Right kidney (tissue), 9 donors: ENCODE data around the gene VSTM2B.
"Not testable (repeated sequence)": the region's sequence is repeated elsewhere in the genome, so short reads cannot be mapped to it uniquely, and the experiment has no call there.

ENCODE experiments used
- DNase-seq: peaks from one replicate; pipeline ENCODE4 v3.0.0-alpha.2; 2016
- long read RNA-seq, 8 donors: transcript quantifications; one replicate each; lab custom pipeline, GENCODE V29; 2026

Gene VSTM2B
- long read RNA-seq, donor 1, result 0 reads
- long read RNA-seq, donor 2, result 0 reads
- long read RNA-seq, donor 3, result 0 reads
- long read RNA-seq, donor 4, result 0 reads
- long read RNA-seq, donor 5, result 0 reads
- long read RNA-seq, donor 6, result 0 reads
- long read RNA-seq, donor 7, result 0 reads
- long read RNA-seq, donor 8, result 0 reads

DNA sequence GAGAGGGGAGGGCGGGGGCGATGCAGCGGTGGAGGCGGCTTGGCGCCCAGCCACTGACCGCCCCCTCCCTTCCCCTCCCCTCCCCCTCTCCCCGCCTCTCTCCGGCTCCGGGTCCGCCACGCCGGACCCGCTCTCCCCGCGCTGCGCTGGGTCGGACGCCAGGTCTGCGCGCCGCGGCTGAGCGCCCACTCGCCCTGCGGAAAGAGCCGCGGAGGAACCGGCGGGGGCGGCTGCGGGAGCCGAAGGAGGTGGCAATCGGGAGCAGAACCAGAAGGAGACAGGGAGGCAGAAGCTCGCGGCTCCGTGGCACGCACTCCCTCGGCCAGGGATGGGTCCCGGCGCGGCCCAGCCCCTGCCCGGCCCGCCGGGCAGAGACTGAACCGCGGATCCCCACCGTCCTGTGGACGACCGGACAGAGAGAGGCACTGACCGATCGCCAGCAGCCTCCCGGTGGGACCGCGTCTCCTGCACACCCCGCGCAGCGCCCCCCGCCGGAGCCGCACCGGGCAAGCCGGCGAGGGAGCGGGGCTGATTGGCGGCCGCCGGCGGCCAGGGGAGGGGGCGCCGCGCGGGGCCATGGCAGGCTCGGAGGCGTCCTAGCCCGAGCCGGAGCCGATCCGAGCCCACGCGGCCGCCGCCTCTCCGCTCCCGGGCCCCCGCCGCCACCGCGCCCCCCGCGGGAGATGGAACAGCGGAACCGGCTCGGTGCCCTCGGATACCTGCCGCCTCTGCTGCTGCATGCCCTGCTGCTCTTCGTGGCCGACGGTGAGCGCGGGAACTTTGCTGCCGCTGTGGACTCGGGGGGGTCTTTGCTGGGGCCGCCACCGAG lies at the start of gene VSTM2B:
TSS of gene VSTM2B (plus strand) at position 94 of the 829 bp plus-strand sequence. CDS start at position 684, 590 bp downstream.
- peak; percentile 57 for DNase-seq

DNA sequence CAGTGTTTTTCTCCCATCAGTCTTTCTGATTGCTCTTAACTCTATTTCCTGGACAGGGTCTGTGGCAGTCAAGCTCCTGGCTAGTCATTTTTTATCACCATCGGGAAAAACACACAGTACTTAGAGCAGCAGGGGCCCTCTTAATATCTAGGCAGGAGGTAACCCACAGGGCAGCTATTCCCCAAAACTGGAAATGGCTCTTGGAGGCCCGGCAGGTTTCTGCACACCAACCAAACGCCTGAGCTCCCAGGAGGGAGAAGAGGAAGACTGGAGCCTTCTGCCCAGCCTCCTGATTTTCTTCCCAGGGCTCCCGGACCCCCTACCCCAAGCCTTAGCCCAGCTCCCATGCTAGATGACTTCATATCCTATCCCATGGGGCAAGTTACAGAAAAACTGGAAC lies 49.3 kb upstream of the VSTM2B start:
- DNase-seq, result no peak

DNA sequence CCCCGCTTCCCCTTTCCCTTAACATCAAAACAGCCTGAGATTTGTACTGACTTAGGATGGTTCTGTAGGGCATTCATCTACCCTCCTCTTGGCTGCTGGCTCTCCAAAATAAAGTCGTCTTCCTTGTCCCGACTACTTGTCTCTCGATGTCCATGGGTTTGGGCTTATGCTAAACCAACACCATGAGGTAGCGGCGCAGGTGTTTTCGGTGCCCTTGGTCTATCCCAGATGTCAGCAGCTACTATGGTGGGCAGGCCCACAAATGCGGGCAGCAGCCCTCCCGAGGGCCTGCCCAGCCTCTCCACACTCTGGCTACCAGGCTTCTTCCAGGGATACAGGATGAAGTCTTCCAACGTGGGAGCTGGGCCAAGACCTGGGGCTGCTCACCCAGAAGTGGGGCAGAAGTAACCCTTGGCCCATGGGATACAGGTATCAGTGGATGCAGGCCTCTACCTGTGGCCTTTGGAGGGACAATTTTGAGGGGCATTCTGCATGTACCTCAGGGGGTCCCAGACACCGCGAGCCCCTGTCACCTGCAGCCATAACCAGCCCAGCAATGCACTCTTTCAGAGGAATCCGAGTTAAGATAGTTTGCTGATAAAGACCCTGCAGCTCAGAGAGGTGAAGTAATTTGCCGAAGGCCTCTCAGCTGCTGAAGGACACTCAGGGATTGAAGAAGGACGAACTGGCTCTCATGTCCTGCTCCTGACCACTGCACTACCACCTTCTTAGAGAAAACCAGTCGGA lies 47.8 kb upstream of the VSTM2B start:
- no peak for DNase-seq

DNA sequence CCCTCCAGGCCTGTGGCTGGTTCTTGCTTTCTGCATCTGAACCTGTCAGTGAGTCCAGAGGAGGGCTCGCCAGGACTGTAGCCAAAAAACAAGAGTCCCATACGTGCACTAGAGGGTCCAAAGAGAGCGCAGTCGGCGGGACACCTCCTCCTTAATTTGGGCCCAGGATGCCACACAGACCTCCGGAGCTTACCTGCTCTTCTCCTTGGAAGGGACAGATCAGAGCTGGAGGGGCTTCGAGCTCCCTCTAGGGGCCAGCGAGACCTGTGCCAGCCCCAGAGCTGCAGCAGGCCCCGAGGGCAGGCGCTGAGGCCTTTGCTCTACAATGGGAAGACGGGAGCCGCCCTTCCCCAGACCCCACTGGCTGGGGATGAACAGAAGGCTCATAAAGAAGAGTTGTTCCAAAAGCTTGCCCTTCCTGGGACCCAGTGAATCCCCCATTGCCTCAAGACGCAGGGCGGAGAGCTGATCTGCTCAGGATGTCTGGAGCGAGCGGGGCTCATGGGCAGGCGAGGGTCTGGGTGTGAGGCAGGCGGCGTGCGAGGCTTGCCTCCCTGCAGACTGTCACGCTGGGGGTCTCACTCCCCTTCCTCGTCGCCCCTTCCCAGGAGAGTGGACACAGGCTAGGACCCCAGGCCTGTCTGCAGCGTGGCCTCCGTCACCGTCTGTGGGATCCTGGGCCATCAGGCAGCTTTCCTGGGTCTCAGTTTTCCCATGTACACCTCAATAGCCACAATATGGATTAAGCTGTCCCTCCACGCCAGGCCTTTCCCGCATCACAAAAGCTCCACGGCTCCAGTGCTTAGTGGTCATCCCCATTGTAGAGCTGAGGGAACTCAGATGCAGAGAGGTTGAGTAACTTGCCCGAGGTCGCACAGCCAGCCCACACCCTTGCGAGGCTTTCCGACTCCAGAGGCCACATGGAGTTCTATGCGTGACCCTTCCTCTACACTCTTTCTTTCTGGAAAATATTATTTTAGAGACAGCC lies 46.9 kb upstream of the VSTM2B start:
- DNase-seq, result peak; percentile 25

DNA sequence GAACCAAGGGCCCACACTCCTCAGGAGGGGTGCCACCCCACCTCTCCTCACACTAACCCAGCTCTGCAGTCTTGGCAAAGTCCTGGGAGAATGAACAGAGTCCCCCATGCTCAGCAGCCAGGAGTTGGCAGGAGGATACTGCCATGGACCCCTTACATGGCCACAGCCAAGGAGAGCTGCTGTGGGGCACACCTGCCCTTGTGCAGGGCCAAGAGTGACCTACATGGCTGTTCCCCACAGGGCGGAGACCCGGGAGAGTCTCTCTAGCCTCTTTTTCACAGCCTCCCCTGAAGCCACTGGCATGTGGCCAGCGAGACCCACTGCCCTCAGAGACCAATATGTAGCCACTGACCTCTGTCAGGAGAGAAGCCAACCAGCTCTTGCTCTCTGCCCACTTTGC lies 45.9 kb upstream of the VSTM2B start:
- no peak for DNase-seq

DNA sequence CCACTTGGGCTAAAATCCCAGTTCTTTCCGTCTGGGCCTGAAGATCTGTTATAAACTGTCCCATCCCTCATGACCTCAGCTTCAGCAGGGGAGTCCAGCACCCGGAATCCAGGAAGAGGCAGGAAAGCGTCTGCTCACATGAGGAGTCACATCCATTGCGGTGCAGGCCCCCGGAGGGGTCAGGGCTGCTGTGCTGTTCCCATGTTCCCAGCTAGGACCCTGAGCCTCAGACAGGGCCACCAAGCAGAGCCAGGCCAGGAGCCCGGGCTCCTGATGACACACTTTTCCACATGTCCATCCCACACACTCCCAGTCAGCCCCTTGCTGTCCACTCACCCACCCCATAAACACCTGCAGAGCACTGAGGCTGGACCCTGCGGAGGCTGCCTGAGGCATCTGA lies 45.3 kb upstream of the VSTM2B start:
- DNase-seq, result no peak

DNA sequence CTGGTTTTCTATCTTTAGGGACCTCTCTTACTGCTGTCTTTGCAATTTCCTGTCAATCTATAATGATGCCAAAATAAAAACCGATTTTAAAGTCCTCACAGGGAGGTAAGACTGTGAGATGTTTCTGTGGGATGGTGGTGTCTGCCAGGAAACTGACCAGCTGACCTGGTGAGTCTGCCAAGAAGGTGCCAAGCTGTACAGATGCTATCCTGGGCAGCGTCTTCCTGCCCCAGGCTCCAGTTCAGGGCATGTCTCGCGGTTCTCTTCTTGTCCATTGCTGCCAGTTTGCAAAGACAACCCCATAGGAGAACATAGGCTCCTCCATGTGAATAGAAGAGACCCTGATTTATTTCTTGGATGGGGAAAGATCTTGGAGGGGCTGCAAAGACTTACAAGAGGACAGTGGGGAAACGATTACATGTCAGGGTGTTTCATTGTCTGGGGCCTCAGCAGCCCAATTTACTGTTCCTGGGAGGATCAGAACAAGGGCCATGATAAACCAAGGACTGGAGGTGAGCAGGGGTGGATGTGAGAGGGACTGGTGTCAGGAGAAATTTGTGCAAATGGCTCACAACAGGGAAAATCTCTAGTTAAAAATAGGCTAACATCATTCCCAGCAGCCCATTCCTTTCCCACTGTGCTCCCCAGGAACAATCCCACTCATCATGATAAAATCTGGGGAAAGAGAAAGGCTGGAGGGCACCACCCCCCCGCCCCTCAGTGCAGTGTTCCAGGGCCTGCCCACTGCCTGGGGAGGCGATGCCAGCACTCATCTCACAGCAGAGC lies 42.7 kb upstream of the VSTM2B start:
- no peak for DNase-seq

DNA sequence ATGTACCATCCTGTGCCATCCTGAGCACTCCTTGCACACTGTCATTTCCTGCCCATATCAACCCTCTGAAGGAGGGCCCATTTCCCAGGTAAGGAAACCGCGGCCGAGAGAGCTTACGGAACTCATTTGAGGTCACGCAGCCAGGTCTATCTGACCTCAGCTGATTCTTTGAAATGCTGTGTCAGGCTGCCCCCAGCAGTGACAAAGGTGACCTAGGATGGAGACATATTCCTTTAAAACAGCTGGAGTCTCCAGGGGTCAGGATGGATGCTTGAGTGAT lies 42.2 kb upstream of the VSTM2B start:
- DNase-seq, result no peak

DNA sequence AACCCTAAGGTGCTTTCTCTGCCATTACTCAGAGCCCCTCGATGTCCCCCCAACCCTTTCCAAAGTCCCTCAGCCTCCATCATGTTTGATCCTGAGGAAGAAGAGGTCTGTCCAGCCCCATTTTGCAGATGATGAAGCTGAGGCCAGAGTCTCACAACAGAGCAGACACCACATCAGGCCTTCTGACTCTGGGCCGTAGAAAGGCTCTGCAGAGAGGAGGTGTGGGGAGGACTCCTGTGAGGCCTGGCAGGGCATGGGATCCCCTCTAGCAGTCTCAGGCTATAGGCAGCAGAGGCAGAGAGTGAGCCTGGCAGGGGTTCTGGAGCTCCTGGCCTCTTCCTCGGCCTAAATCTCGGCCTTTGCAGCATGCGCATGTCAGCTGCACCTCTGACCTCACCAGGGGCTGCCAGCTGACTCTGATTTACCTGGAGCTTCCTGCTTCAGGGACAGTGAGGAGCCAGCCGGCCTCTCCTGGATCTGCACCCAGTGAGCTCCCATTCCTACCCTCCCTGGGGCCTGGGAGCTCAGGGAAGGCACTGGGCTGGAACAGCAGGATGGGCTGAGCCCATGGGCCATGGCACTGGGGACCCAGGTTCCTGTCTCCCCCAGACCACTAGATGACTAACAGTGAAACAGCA lies 41.7 kb upstream of the VSTM2B start:
- DNase-seq, result no peak

DNA sequence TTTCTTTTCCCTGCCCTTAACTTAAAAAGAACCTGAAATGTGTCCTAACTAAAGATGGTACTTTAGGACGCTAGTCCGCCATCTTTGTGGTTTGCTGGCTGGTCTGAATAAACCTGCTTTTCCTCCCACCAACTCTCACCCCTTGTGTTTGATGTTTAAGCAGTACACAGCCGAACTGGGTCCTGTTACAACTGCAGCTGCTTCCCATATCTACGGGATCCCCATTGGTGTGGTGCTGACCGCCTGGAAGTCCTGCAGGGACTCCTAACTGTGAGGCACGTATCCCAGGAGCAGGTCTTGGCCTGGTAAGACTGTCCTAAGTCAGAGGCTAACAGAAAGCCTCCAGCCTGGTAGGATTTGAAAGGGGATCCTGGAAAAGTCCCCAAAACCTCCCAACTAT lies 40.9 kb upstream of the VSTM2B start:
- DNase-seq, result no peak

DNA sequence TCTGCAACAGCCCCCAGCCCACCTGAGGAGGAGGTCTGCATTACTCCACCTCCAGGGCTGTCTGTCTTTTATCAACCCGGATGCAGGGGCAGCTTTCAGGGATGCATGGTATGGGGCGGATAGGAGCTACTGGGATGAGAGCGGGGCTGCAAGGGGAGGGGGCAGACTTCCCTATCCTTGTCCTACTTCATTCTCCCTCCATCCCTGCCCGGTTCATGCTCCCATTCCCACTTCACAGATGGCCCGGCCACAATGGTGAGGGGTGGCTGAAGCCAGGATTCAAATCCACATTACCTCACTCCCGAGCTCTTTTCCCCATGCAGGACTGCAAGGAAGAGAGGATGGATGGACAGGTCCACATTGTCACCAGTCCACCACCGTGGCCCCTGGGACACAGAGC lies 40.5 kb upstream of the VSTM2B start:
- DNase-seq, result no peak

DNA sequence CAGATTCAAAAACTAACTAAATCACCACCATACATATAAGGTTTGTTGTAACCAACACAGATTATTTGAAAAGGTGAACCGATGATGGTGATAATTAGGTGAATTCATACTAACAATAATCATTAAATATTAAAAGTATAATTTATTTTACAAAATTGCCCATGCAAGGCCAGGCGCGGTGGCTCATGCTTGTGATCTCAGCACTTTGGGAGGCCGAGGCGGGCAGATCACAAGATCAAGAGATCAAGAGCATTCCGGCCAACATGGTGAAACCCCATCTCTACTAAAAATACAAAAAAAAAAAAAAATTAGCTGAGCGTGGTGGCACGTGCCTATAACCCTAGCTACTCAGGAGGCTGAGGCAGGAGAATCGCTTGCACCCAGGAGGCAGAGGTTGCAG lies 38.8 kb upstream of the VSTM2B start:
- DNase-seq, result not testable (repeated sequence)

DNA sequence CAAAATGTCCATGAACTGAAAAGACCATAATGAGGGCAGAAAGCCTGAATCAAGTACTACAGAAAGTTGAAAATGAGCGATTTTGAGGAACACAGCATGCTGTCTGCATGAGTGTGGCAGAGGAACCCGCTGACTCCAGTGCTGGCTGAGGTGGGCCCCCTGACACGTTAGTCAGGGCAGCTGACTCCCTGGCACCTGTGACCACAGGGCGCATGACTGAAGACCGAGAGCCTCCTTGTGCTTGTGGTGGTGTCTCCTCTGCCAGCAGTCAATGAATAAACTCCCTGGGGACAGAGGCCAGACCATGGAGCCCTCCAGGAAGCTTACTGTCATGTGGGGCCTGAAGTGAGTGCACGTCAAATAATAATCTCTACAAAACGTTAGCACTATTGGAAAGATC lies 38.4 kb upstream of the VSTM2B start:
- no peak for DNase-seq

DNA sequence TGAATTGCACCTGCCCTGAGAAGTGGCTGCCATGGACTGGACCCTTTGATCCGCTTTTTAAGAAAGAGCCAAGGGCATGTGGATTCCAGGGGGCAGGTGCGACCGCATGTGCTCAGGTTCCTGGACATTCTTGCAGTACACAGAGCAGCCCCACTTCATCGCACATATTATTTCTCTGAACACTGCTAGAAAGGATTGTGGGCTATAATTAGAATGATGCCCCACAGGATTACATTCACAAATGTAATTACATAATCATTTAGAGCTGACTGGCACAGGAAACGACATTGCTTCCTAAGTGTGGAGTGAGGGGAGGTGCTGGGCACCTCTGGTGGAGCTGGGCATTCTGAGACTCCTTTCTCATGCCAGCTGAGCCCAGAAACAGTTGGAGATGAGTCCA lies 37.5 kb upstream of the VSTM2B start:
- no peak for DNase-seq

DNA sequence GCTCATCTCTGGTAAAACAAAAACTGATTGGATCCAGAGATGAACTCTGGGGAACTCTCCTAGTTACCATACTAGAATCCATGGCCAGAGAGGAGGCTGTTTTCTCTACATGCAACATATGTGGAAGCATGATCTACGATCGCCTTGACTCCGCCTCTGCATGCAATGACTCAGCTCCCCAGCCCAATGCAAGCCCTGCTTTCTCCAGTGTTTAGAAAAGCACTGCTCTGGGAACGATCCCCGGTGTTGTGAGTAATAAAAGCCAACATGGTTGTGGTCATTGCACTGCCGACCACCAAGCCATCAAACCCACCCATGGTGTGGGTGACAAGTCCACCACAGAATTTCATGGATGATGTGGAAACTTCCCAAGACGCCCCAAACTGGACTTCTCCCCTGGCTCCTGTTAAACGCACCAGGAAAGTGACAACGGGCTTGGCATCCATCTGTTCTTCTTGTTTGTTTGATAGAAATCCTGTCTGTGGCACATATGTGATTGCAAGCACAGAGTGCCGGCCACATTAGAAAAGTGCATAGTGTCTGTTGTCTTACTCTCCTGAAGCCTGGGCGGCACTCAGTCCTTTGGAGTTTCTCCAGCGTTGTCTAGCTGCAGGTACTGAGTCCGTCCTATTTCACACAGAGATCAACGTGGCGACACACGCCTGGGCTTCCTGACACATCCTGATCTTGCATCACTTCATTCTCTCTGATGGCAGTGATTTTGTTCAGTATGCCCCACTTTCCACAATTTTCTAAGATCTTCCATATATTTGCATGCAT lies 36.4 kb upstream of the VSTM2B start:
- DNase-seq, result no peak

DNA sequence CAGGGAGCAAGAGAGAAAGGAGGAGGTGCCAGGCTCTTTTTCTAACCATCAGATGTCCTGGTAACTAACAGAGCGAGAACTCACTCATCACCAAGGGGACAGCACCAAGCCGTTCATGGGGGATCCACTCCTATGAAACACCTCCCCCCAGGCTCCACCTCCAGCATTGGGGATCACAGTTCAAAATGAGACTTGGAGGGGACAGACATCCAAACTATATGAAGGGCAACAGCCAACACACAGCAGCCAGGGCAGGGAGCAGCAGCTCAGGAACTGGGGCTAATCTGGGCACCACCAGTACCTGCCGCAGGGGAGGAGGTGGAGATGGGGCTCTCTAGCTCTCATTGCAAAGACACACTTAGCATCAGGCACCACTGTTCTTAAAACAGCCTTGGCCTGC lies 34.3 kb upstream of the VSTM2B start:
- no peak for DNase-seq

DNA sequence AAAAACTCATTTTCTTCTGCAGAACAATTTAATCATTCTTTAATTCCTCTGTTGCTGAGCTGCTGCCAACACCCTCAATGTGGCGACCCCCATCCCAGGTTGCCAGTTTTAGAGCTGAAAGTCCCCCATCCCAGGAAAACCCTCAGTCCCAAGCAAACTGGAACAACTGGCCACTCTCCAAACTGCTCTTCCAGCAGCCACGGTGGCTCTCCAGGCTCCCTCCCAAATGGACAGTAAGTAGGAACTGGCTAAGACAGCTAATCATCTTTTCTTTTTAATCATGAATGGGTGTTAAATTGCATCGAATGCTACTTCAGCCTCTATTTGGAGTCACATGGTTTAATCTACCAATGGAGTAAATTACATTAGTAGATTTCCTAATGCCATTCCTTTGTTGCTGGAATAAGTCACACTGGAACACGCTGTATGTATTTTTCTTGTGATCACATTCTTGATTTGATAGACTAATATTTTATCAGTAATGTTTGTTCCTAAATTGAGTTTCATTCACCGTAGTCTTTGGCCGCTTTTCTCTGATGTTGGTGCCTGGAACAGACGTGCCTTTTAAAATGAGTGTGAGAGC lies 33.7 kb upstream of the VSTM2B start:
- no peak for DNase-seq

DNA sequence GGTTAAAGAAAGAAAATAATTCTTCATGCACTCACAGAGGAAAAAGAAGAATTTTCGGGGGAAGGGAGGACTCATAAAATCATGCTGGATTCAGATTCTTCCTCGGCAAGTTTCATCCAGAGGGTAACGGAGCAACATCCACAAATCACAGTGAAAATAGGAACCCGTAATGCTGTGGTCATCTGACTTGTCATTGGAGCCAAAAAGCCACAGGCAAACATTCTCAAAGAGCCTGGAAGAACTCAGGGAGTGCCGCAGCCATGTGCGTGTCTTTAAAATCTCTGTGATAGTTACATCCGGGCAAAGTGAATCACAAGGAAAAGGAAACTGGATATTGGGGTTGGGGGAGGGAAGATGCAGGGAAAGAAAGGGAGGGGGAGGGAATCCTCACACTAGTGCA lies 33.0 kb upstream of the VSTM2B start:
- no peak for DNase-seq

DNA sequence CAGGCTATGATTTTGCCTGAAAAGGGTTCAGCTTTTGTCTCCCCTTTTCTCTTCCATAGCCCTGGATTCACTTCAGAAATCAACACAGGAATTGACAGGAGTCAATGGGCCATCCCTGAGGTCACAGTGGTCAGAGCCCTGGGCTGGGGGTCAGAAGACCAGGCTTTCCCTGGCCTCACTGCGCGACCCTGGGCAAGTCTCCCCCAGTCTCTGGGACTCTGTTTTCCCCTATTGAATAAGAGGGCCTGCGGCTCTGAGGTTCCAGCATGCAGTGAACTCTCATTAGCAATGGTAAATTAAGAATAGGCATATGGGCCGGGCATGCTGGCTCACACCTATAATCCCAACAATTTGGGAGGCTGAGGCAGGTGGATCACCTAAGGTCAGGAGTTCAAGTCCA lies 30.7 kb upstream of the VSTM2B start:
- DNase-seq, result no peak

DNA sequence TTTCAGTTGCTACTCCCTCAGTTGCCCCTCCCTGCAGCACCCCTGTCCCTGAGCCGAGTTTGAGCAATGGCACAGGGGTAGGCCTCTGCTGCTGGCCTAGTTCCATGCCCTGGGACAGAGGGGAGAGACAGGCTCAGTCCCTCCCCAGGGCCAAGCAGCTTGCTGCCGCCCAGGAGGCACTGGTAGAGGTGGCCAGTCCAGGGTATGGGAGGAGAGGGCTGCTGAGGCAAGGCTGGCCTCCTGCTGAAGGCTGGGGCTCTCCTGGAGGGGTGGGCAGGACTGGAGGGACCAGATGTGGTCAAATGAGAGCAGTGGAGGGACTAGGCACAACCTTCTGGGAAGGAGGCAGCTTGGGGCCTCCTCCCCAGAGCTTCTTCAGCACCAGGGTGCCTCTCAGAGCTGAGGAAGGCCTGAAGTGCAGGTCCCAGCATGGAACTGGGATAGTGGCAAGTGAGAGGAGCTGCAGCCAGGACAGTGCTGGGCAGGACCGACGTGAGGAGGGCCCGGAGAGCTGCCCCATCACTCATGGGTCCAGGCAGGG lies 29.8 kb upstream of the VSTM2B start:
- no peak for DNase-seq
